PC-9 (cell line): ENCODE data around the gene UQCC5. TPM values are rescaled to one million over a fixed set of nuclear protein-coding genes. Genes with fewer than 3 reads are reported as not detected.

Experiments used
- BruUV-seq: library from RNA; stranded (reverse); fragments of 400-500 nt; replicated peaks from 2 replicates; lab custom pipeline; 2021; lab: Mats Ljungman, UMichigan
- CTCF ChIA-PET: fragments of 300-600 bp; sonication (Branson Sonifier 250); formaldehyde crosslinking; loops from one replicate; lab custom pipeline; 2022; ENCODE audit warnings: antibody characterized with exemption; lab: Charles Lee
- POLR2A ChIA-PET: fragments of 300-600 bp; sonication (Branson Sonifier 250); formaldehyde crosslinking; loops from one replicate; lab custom pipeline; 2022; ENCODE audit warnings: antibody characterized with exemption; ENCODE audit not compliant: unreplicated experiment; lab: Charles Lee
- DNase-seq, 2 experiments: peaks; one replicate each; pipeline versions ENCODE4 v3.0.0 to v3.0.0-alpha.2; 2015 to 2022; ENCODE audit warnings: mixed read lengths in 1 of 2
- H2AFZ ChIP-seq: fragments of 200-600 bp; sonication (generic); 2 replicates; pipeline ENCODE4 v1.8.1; 2017; ENCODE audit warnings: antibody characterized with exemption
- H3F3A ChIP-seq: fragments of 200-600 bp; sonication (generic); 2 replicates; pipeline ENCODE4 v1.8.1; 2017; ENCODE audit warnings: antibody characterized with exemption, mild to moderate bottlenecking, low read depth; ENCODE audit not compliant: insufficient read depth
- H3K27ac ChIP-seq: fragments of 200-600 bp; sonication (generic); 2 replicates; pipeline ENCODE4 v1.6.1; 2016; ENCODE audit warnings: mixed run types
- H3K27me3 ChIP-seq: fragments of 200-600 bp; sonication (generic); 2 replicates; pipeline ENCODE4 v1.6.1; 2016; ENCODE audit warnings: low read depth, mixed run types; ENCODE audit not compliant: insufficient read depth
- H3K36me3 ChIP-seq: fragments of 200-600 bp; sonication (generic); 2 replicates; pipeline ENCODE4 v1.6.1; 2016; ENCODE audit warnings: low read depth, mixed run types
- H3K4me1 ChIP-seq: fragments of 200-600 bp; sonication (generic); replicated peaks from 2 replicates; pipeline ENCODE4 v1.6.1; 2016; ENCODE audit warnings: mixed run types; ENCODE audit not compliant: insufficient read depth
- H3K4me2 ChIP-seq: fragments of 200-600 bp; sonication (generic); 2 replicates; pipeline ENCODE4 v1.6.1; 2017; ENCODE audit warnings: mixed run types
- H3K4me3 ChIP-seq: fragments of 200-600 bp; sonication (generic); 2 replicates; pipeline ENCODE4 v1.6.1; 2016; ENCODE audit warnings: mixed run types
- H3K79me2 ChIP-seq: fragments of 200-600 bp; sonication (generic); 2 replicates; pipeline ENCODE4 v1.6.1; 2017; ENCODE audit warnings: low read depth, mixed run types
- H3K9me2 ChIP-seq: fragments of 200-600 bp; sonication (generic); 2 replicates; pipeline ENCODE4 v1.8.1; 2017; ENCODE audit warnings: mild to moderate bottlenecking; ENCODE audit not compliant: insufficient read depth
- H3K9me3 ChIP-seq: fragments of 200-600 bp; sonication (generic); 2 replicates; pipeline ENCODE4 v1.8.1; 2016; ENCODE audit warnings: low read depth; ENCODE audit not compliant: insufficient read depth
- H4K20me1 ChIP-seq: fragments of 200-600 bp; sonication (generic); 2 replicates; pipeline ENCODE4 v1.8.1; 2017; ENCODE audit not compliant: insufficient read depth
- CTCF ChIP-seq: fragments of 200-600 bp; sonication (generic); conservative IDR thresholded peaks from 2 replicates; pipeline ENCODE4 v1.6.1; 2017; ENCODE audit warnings: mixed run types, antibody characterized with exemption, mild to moderate bottlenecking, moderate library complexity
- EZH2 ChIP-seq: fragments of 200-600 bp; sonication (generic); IDR thresholded peaks from 2 replicates; pipeline ENCODE4 v1.8.0; 2017; ENCODE audit warnings: antibody characterized with exemption, low read depth
- intact Hi-C: fragments of 100-400 bp; cut with micrococcal nuclease; formaldehyde crosslinking; loops from one replicate; pipeline ENCODE4 v1.10.0; 2022; ENCODE audit not compliant: unreplicated experiment
- total RNA-seq: library from RNA; stranded (reverse); gene quantifications from 2 replicates; pipeline ENCODE4 v1.2.3, GENCODE V29; 2021

Gene UQCC5
- total RNA-seq, 1 experiment from 2014 or later = 13.3 TPM

GRCh38 chr3:52522651-52523251, 13.7 kb upstream of the UQCC5 start:
- no peaks in the 10 kb centered on the region for H4K20me1 ChIP-seq
- H3K27ac ChIP-seq = no peak overlapping the region
- TF ChIP-seq EZH2 = no peak
- H2AFZ ChIP-seq = no peak overlapping the region
- H3K9me2 ChIP-seq = no peaks in the 10 kb centered on the region
- no peaks in the 10 kb centered on the region for H3K36me3 ChIP-seq
- intact Hi-C loops = no loop called here
- ChIA-PET POLR2A (no interaction called here), CTCF (no interaction called here)
- no TSS peak for BruUV-seq
- no peaks in the 10 kb centered on the region for H3K79me2 ChIP-seq
- no peak overlapping the region for H3K4me2 ChIP-seq
- peaks cover 9% of the 10 kb centered on the region; the same call in 1 of the 2 replicates for H3K4me1 ChIP-seq
- no peaks in the 10 kb centered on the region for H3K27me3 ChIP-seq
- no peaks in the 10 kb centered on the region for H3K9me3 ChIP-seq
- no peak overlapping the region for H3K4me3 ChIP-seq
- peaks cover 7% of the 10 kb centered on the region; the same call in 1 of the 2 replicates for H3F3A ChIP-seq
- DNase-seq = no peak

- Histone ChIP-seq H3K4me3 (no peak overlapping the region), H3K36me3 (no peaks in the 10 kb centered on the region), H2AFZ (no peak overlapping the region), H3K27me3 (no peaks in the 10 kb centered on the region), H4K20me1 (no peaks in the 10 kb centered on the region), H3K9me2 (no peaks in the 10 kb centered on the region), H3K9me3 (no peaks in the 10 kb centered on the region), H3F3A (peaks cover 7% of the 10 kb centered on the region; the same call in 1 of the 2 replicates), H3K27ac (no peak overlapping the region), H3K4me1 (peaks cover 9% of the 10 kb centered on the region; the same call in 1 of the 2 replicates), H3K4me2 (no peak overlapping the region), H3K79me2 (no peaks in the 10 kb centered on the region)
- no peak for TF ChIP-seq CTCF
- no peak for TF ChIP-seq EZH2
- no peak for DNase-seq
- intact Hi-C loops = no loop called here
- CTCF ChIA-PET = no interaction called here
- POLR2A ChIA-PET = no interaction called here
- BruUV-seq = no TSS peak
These were observed 12.8 kb upstream of the UQCC5 start for GRCh38 chr3:52523386-52524257.

GRCh38 chr3:52524258-52524751, 12.1 kb upstream of the UQCC5 start:
- no peaks in the 10 kb centered on the region for H4K20me1 ChIP-seq
- POLR2A ChIA-PET = no interaction called here

More at GRCh38 chr3:52524258-52524751, 12.1 kb upstream of the UQCC5 start:
- Histone ChIP-seq H3K4me3 (no peak overlapping the region), H3K4me2 (no peak overlapping the region), H3K27ac (no peak overlapping the region), H3K4me1 (peaks cover 9% of the 10 kb centered on the region; the same call in 1 of the 2 replicates), H3K27me3 (no peaks in the 10 kb centered on the region), H3K9me3 (no peaks in the 10 kb centered on the region), H3K36me3 (no peaks in the 10 kb centered on the region), H2AFZ (no peak overlapping the region), H3F3A (peaks cover 7% of the 10 kb centered on the region; the same call in 1 of the 2 replicates), H3K79me2 (no peaks in the 10 kb centered on the region), H3K9me2 (no peaks in the 10 kb centered on the region)
- BruUV-seq = TSS peak; percentile 26
- TF ChIP-seq EZH2 = no peak
- no peak for TF ChIP-seq CTCF
- intact Hi-C loops = no loop called here
- CTCF ChIA-PET = no interaction called here
- DNase-seq = no peak
